ENCODE results near the gene SYNE3. TPM values are rescaled to one million over a fixed set of nuclear protein-coding genes. Genes with fewer than 3 reads are reported as not detected.

SYNE3 gene
- total and polyA plus RNA-seq, 12 donors: 1.8 to 24.8 (median 10.8) TPM

- H3K4me3 ChIP-seq: no peak overlapping the region
- TF ChIP-seq CTCF (IDR thresholded peaks at IDR 0.05) (no peak), POLR2A (IDR thresholded peaks at IDR 0.05) (no peak)
- H3K4me1 ChIP-seq (replicated peaks in 1 of 2): no peaks in the 10 kb centered on the region
- WGBS, 4 donors: 87 to 98% (median 98%) methylated on average over 10 of the region's 10 CpGs
- H3K27me3 ChIP-seq: no peaks in the 10 kb centered on the region
- H3K36me3 ChIP-seq (replicated peaks in 1 of 2): no peaks in the 10 kb centered on the region
- no peak overlapping the region for H3K27ac ChIP-seq
- DNase-seq: no peak
- H3K9me3 ChIP-seq (replicated peaks in 1 of 3): no peaks in the 10 kb centered on the region
- intact Hi-C loops (cut with DNase I): loop anchor here in 1 of 2 donors (5.0 kb wide), 1 partner anchor 227 kb away; no protein-coding TSS in a partner anchor
Measured at GRCh38 chr14:95555053-95555452, 38.6 kb upstream of the SYNE3 start.

DNA sequence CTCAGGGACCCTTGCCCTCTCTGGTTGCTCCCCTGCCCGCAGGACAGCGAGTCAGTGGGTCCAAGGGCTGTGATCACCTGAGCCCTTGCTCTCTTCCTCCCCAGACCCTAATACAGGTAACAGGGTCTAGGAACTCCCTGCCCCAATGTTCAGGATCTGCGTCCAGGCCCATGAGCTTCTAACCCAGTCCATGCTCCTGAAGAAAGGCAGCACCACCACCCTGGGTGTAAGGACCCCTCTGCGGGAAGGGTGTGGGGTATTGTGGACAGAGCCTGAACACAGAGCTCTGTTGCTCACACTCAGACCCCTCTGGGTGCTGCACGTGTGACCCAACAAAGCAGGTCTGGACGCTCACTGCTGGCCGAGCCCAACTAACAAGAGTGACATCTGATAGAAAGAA lies 36.7 kb upstream of the SYNE3 start:
- H3K27me3 ChIP-seq: no peaks in the 10 kb centered on the region
- no peak for DNase-seq
- 90 to 95% (median 92%) methylated on average over 5 to 7 of the region's 7 CpGs for WGBS, 4 donors
- TF ChIP-seq POLR2A (IDR thresholded peaks at IDR 0.05): no peak
- no peak for TF ChIP-seq CTCF (IDR thresholded peaks at IDR 0.05)
- no peaks in the 10 kb centered on the region for H3K9me3 ChIP-seq (replicated peaks in 1 of 3)
- no peak overlapping the region for H3K27ac ChIP-seq
- no peaks in the 10 kb centered on the region for H3K36me3 ChIP-seq (replicated peaks in 1 of 2)
- intact Hi-C loops (cut with DNase I): no loop called here
- H3K4me1 ChIP-seq (replicated peaks in 1 of 2): peaks cover 2 to 8% of the 10 kb centered on the region in 2 donors
- no peak overlapping the region for H3K4me3 ChIP-seq

- Histone ChIP-seq H3K4me3 (no peak overlapping the region), H3K27me3 (no peaks in the 10 kb centered on the region), H3K9me3 (replicated peaks in 1 of 3) (no peaks in the 10 kb centered on the region), H3K4me1 (replicated peaks in 1 of 2) (peaks cover 9 to 15% of the 10 kb centered on the region in 2 donors), H3K36me3 (replicated peaks in 1 of 2) (no peaks in the 10 kb centered on the region), H3K27ac (no peak overlapping the region)
- intact Hi-C loops (cut with DNase I): no loop called here
- TF ChIP-seq CTCF (IDR thresholded peaks at IDR 0.05): no peak
- TF ChIP-seq POLR2A (IDR thresholded peaks at IDR 0.05): no peak
- no peak for DNase-seq
- WGBS, 4 donors: 96 to 100% (median 100%) methylated on average over 1 of the region's 1 CpG
Measured at GRCh38 chr14:95551435-95551834, 35.0 kb upstream of the SYNE3 start.

DNA sequence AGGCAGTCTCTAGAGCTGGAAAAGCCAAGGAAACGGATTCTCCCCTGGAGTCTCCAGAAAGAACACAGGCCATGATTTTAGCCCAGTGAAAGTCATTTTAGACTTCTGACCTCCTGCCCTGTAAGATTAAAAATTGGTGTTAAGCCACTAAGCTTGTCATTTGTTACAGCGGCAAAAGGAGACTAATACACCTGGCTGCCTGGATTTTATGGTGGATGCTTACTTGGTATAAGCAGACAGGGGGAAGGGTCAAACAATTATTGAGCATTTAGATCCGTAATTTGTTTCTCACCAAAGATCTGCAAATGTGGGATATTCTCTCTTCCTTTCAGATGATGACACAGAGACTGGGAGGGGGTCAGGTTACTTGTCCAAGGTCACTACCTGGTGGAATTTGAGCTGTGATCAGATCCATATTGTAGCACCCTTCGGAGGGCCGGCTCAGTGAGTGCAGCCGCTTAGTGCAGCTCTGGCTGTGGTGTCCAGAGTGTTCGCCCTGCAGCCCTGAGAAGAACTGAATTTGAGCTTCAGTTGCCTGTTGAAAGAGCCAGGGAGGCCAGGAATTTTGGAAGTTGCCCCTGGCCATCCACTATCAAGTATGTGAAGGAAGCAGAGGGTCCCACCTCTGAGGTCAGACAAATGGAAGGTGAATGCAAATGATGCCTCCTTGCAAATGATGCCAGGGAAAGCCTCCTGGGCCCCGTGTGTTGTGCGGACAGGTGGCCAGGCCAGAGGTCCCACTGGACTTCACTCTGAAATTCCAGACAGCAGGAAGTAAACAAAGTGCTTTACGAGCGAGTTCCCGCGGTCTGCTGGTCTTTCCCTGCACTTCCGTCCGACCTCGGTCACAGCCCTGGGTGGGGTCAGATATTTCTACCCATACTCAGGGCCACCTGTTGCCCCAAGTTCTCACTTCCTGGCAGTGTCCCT lies 33.5 kb upstream of the SYNE3 start:
- H3K36me3 ChIP-seq (replicated peaks in 1 of 2): peaks cover 0 to 1% of the 10 kb centered on the region in 2 donors
- H3K27ac ChIP-seq: no peak overlapping the region
- no peak for TF ChIP-seq CTCF (IDR thresholded peaks at IDR 0.05)
- no peak for TF ChIP-seq POLR2A (IDR thresholded peaks at IDR 0.05)
- H3K27me3 ChIP-seq: no peaks in the 10 kb centered on the region
- no peak for DNase-seq
- H3K9me3 ChIP-seq (replicated peaks in 1 of 3): no peaks in the 10 kb centered on the region
- H3K4me1 ChIP-seq (replicated peaks in 1 of 2): peaks cover 9 to 15% of the 10 kb centered on the region in 2 donors
- intact Hi-C loops (cut with DNase I): no loop called here
- no peak overlapping the region for H3K4me3 ChIP-seq
- WGBS, 4 donors: 90 to 91% (median 90%) methylated on average over 13 to 16 of the region's 16 CpGs
